A549 (cell line): ENCODE measurements around the gene MYO18B.

Experiments
- CHD2 ChIP-seq: fragments of 150-350 bp; IDR thresholded peaks from 2 replicates; pipeline ENCODE4 v1.6.1; 2014; ENCODE audit warnings: low read length; ENCODE audit not compliant: partially characterized antibody
- TF ChIP-seq, protein P1 (sequence below): fragments of >200 bp; sonication (Bioruptor Twin); formaldehyde crosslinking; IDR thresholded peaks from 3 replicates; pipeline ENCODE4 v1.5.1; 2016
- TF ChIP-seq, protein P2 (sequence below): IDR thresholded peaks from 2 replicates; pipeline ENCODE4 v1.6.1; 2012

DNA sequence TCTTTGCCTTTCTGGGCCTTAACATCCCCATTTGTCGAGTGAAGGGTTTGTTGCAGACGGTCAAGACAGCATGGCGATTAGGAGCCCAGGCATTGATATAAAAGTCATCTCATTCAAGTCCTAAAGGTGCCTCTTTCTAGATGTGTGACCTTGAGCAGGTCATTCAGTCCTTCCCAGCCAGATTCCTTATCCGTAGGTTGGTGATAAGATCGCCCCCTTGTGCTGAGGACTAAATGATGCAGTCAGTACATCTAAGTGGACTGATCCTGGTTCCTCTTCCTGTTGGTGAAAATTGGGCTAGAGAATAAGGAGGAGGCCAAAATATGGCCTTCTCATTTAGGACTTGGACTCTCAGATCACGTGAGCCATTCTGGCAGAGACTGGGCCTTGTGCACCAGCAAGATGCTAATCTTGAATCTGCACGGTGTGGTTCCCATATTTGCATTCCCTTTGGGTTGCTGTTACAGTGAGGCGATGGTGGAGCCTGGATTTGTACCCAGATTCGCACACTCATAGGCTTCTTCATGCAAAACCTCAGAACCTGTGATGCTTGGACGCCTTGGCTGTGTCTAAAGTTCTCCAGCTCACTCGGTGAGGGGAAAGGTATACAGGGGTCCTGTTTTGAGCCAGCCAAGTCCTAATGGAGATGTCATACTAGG is 156.8 kb downstream of the MYO18B start:
- TF ChIP-seq CHD2, result no peak
- TF ChIP-seq, protein P1, sequence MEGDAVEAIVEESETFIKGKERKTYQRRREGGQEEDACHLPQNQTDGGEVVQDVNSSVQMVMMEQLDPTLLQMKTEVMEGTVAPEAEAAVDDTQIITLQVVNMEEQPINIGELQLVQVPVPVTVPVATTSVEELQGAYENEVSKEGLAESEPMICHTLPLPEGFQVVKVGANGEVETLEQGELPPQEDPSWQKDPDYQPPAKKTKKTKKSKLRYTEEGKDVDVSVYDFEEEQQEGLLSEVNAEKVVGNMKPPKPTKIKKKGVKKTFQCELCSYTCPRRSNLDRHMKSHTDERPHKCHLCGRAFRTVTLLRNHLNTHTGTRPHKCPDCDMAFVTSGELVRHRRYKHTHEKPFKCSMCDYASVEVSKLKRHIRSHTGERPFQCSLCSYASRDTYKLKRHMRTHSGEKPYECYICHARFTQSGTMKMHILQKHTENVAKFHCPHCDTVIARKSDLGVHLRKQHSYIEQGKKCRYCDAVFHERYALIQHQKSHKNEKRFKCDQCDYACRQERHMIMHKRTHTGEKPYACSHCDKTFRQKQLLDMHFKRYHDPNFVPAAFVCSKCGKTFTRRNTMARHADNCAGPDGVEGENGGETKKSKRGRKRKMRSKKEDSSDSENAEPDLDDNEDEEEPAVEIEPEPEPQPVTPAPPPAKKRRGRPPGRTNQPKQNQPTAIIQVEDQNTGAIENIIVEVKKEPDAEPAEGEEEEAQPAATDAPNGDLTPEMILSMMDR, result no peak
- TF ChIP-seq, protein P2, sequence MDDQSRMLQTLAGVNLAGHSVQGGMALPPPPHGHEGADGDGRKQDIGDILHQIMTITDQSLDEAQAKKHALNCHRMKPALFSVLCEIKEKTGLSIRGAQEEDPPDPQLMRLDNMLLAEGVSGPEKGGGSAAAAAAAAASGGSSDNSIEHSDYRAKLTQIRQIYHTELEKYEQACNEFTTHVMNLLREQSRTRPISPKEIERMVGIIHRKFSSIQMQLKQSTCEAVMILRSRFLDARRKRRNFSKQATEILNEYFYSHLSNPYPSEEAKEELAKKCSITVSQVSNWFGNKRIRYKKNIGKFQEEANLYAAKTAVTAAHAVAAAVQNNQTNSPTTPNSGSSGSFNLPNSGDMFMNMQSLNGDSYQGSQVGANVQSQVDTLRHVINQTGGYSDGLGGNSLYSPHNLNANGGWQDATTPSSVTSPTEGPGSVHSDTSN, result no peak
